Measurements from ENCODE around the gene SYAP1. TPM values are rescaled to one million over a fixed set of nuclear protein-coding genes. Genes with fewer than 3 reads are reported as not detected.
A peak's percentile ranks its signal among the peaks of the same experiment; 100 is the strongest.
"Not testable (repeated sequence)": the region's sequence is repeated elsewhere in the genome, so short reads cannot be mapped to it uniquely, and the experiment has no call there.

The SYAP1 gene
- total and polyA plus RNA-seq, 4 experiments from 2014 or later: 13.9 to 15.4 (median 14.5) TPM

- H3K4me1 Mint-ChIP-seq: peaks cover 15 to 68% (median 45%) of the 10 kb centered on the region in 4 donors
- H3K4me3 Mint-ChIP-seq: peak overlapping the region in 5 of 8 donors; percentile 2 to 47 (median 30)
- intact Hi-C loops (cut with micrococcal nuclease): no loop called here
- ChIA-PET CTCF (ENCODE audit: partially characterized antibody) (no interaction called here), POLR2A (ENCODE audit: partially characterized antibody) (no interaction called here)
- H3K9me3 Mint-ChIP-seq: peaks cover 0 to 5% (median 0%) of the 10 kb centered on the region in 8 donors
- H3K27ac ChIP-seq (ENCODE audit: low read depth, low read length): no peak overlapping the region
- H3K36me3 Mint-ChIP-seq: peaks cover 13 to 14% of the 10 kb centered on the region in 2 donors
- no peaks in the 10 kb centered on the region for H3K27me3 Mint-ChIP-seq
- no peaks in the 10 kb centered on the region for H3K27me3 ChIP-seq (ENCODE audit: insufficient read depth, low read length)
- H3K27ac Mint-ChIP-seq: peak overlapping the region in 5 of 7 donors; percentile 43 to 71 (median 67)
- H3K4me3 ChIP-seq (ENCODE audit: low read length in 2 of 2): no peak overlapping the region
- H3K4me1 ChIP-seq (ENCODE audit: insufficient read depth, low read length): peaks cover 8% of the 10 kb centered on the region
- no peaks in the 10 kb centered on the region for H3K9me3 ChIP-seq (ENCODE audit: control insufficient read depth in 1 of 2, low read length in 2 of 2)
- H3K36me3 ChIP-seq (ENCODE audit: insufficient read depth, low read length): no peaks in the 10 kb centered on the region
- no peak for DNase-seq
Measured at GRCh38 chrX:16722481-16722880, 3.1 kb downstream of the SYAP1 start.

GRCh38 chrX:16725072-16725471 lies 5.7 kb downstream of the SYAP1 start:
- intact Hi-C loops (cut with micrococcal nuclease): no loop called here
- peaks cover 8% of the 10 kb centered on the region for H3K4me1 ChIP-seq (ENCODE audit: insufficient read depth, low read length)
- Mint-ChIP-seq H3K4me1 (peaks cover 16 to 48% (median 35%) of the 10 kb centered on the region in 4 donors), H3K9me3 (no peaks in the 10 kb centered on the region), H3K27me3 (no peaks in the 10 kb centered on the region), H3K27ac (peak overlapping the region in 2 of 7 donors; percentile 12 to 47), H3K36me3 (peaks cover 4 to 17% of the 10 kb centered on the region in 2 donors), H3K4me3 (no peak overlapping the region)
- no peaks in the 10 kb centered on the region for H3K27me3 ChIP-seq (ENCODE audit: insufficient read depth, low read length)
- no peak overlapping the region for H3K4me3 ChIP-seq (ENCODE audit: low read length in 2 of 2)
- no peak overlapping the region for H3K27ac ChIP-seq (ENCODE audit: low read depth, low read length)
- no peaks in the 10 kb centered on the region for H3K36me3 ChIP-seq (ENCODE audit: insufficient read depth, low read length)
- H3K9me3 ChIP-seq (ENCODE audit: control insufficient read depth in 1 of 2, low read length in 2 of 2): no peaks in the 10 kb centered on the region
- no peak for DNase-seq
- ChIA-PET POLR2A (ENCODE audit: partially characterized antibody) (no interaction called here), CTCF (ENCODE audit: partially characterized antibody) (interaction anchor here (0.9 kb wide), 1 partner anchor 21 kb away, joined by 3 read pairs; no protein-coding TSS in a partner anchor)

DNA sequence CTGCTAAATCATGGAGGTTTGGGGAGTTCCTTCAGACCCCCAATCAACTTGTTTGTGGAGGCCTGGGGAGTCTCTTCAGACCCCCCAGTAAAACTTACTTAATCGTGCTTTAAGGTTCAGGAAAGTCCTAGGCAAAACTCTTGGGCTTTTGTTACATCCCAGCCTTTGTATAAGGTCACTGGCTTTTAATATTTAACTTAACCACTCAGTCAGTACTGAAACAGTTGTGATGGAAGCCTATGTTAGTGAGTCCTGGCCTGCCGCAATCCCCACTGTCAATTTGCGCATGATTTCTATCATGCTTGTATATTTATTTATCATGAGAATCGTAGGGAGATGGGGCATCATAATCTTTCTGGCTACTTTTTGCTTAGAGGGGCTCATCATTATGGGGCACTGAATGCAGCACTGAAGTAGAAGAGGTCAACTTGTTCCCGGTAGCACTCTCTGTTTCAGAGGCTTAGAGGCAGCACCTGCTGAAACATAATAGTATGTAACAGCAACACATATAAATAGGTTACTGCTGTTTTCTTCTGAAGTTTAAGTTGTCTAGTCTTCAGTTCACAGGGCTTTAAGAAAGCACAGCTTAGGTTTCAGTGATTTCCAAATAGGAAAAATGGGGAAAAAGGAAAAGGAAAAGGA lies 7.1 kb downstream of the SYAP1 start:
- DNase-seq; H3K9me3 ChIP-seq (ENCODE audit: control insufficient read depth in 1 of 2, low read length in 2 of 2); intact Hi-C loops (cut with micrococcal nuclease); H3K4me3 Mint-ChIP-seq; H3K27me3 ChIP-seq (ENCODE audit: insufficient read depth, low read length); H3K36me3 ChIP-seq (ENCODE audit: insufficient read depth, low read length); H3K27me3 Mint-ChIP-seq; H3K9me3 Mint-ChIP-seq; H3K27ac ChIP-seq (ENCODE audit: low read depth, low read length); H3K4me1 ChIP-seq (ENCODE audit: insufficient read depth, low read length); CTCF ChIA-PET (ENCODE audit: partially characterized antibody); H3K4me3 ChIP-seq (ENCODE audit: low read length in 2 of 2); POLR2A ChIA-PET (ENCODE audit: partially characterized antibody): not testable (repeated sequence)
- H3K4me1 Mint-ChIP-seq: peaks cover 12 to 34% (median 23%) of the 10 kb centered on the region in 4 donors
- H3K27ac Mint-ChIP-seq: peak overlapping the region in 1 of 7 donors; percentile 4
- peaks cover 4 to 17% of the 10 kb centered on the region in 2 donors for H3K36me3 Mint-ChIP-seq

DNA sequence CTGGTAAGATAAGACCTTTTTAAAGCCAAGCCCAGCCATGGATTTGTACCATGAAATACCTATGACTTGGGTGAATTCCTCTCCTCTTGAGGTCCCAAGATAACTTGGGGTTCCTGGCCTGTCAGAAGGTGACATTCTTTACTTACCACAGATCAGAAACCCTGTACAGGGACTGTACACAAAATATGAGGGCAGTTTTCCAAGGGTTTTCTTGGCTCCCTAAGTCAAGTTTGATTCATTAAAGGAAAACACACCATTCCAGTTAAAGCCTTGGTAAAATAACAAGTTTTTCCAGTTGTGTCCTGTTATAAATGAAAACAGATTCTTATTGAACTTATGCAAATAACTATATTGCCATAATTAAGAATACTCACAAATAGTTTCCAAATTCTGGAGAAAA lies 8.2 kb downstream of the SYAP1 start:
- Histone ChIP-seq H3K4me3 (ENCODE audit: low read length in 2 of 2) (no peak overlapping the region), H3K9me3 (ENCODE audit: control insufficient read depth in 1 of 2, low read length in 2 of 2) (no peaks in the 10 kb centered on the region), H3K27ac (ENCODE audit: low read depth, low read length) (no peak overlapping the region), H3K36me3 (ENCODE audit: insufficient read depth, low read length) (no peaks in the 10 kb centered on the region), H3K27me3 (ENCODE audit: insufficient read depth, low read length) (no peaks in the 10 kb centered on the region), H3K4me1 (ENCODE audit: insufficient read depth, low read length) (no peaks in the 10 kb centered on the region)
- ChIA-PET CTCF (ENCODE audit: partially characterized antibody) (no interaction called here), POLR2A (ENCODE audit: partially characterized antibody) (no interaction called here)
- intact Hi-C loops (cut with micrococcal nuclease): no loop called here
- peaks cover 4 to 18% of the 10 kb centered on the region in 2 donors for H3K36me3 Mint-ChIP-seq
- no peak overlapping the region for H3K4me3 Mint-ChIP-seq
- no peaks in the 10 kb centered on the region for H3K9me3 Mint-ChIP-seq
- no peaks in the 10 kb centered on the region for H3K27me3 Mint-ChIP-seq
- H3K4me1 Mint-ChIP-seq: peaks cover 10 to 25% (median 21%) of the 10 kb centered on the region in 4 donors
- H3K27ac Mint-ChIP-seq: no peak overlapping the region
- no peak for DNase-seq

GRCh38 chrX:16730450-16730849 lies 11.0 kb downstream of the SYAP1 start:
- ChIA-PET POLR2A (ENCODE audit: partially characterized antibody) (no interaction called here), CTCF (ENCODE audit: partially characterized antibody) (no interaction called here)
- Histone ChIP-seq H3K4me1 (ENCODE audit: insufficient read depth, low read length) (no peaks in the 10 kb centered on the region), H3K36me3 (ENCODE audit: insufficient read depth, low read length) (no peaks in the 10 kb centered on the region), H3K4me3 (ENCODE audit: low read length in 2 of 2) (no peak overlapping the region), H3K9me3 (ENCODE audit: control insufficient read depth in 1 of 2, low read length in 2 of 2) (no peaks in the 10 kb centered on the region), H3K27ac (ENCODE audit: low read depth, low read length) (no peak overlapping the region), H3K27me3 (ENCODE audit: insufficient read depth, low read length) (no peaks in the 10 kb centered on the region)
- H3K36me3 Mint-ChIP-seq: peaks cover 11 to 23% of the 10 kb centered on the region in 2 donors
- H3K27me3 Mint-ChIP-seq: no peaks in the 10 kb centered on the region
- no peak for DNase-seq
- no peak overlapping the region for H3K4me3 Mint-ChIP-seq
- intact Hi-C loops (cut with micrococcal nuclease): no loop called here
- H3K9me3 Mint-ChIP-seq: no peaks in the 10 kb centered on the region
- peak overlapping the region in 1 of 7 donors; percentile 6 for H3K27ac Mint-ChIP-seq
- H3K4me1 Mint-ChIP-seq: peaks cover 3 to 8% (median 5%) of the 10 kb centered on the region in 4 donors

DNA sequence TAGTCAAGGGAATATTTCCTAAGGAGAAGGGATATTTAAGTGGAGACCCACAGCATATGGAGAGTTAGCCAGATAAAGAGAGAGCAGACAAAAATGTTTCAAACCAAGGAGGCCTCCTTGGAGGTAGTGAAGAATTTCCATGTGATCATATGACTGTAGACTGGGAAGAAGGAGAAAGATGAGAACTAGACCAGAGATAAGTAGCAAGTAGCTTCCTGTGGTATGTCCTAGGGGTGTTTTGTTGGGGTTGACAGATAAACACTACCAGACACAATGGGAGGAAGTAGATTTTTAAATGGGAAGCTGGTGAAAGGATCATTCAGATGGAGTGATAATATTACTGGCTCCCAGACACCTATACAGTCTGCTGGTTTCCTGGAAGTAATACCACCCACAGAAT lies 13.6 kb downstream of the SYAP1 start:
- H3K27ac ChIP-seq (ENCODE audit: low read depth, low read length): no peak overlapping the region

GRCh38 chrX:16737024-16737423 lies 17.6 kb downstream of the SYAP1 start:
- intact Hi-C loops (cut with micrococcal nuclease): no loop called here
- Histone ChIP-seq H3K36me3 (ENCODE audit: insufficient read depth, low read length) (peaks cover 8% of the 10 kb centered on the region), H3K27ac (ENCODE audit: low read depth, low read length) (no peak overlapping the region), H3K4me3 (ENCODE audit: low read length in 2 of 2) (no peak overlapping the region), H3K9me3 (ENCODE audit: control insufficient read depth in 1 of 2, low read length in 2 of 2) (no peaks in the 10 kb centered on the region), H3K27me3 (ENCODE audit: insufficient read depth, low read length) (no peaks in the 10 kb centered on the region), H3K4me1 (ENCODE audit: insufficient read depth, low read length) (no peaks in the 10 kb centered on the region)
- H3K4me3 Mint-ChIP-seq: no peak overlapping the region
- ChIA-PET POLR2A (ENCODE audit: partially characterized antibody) (no interaction called here), CTCF (ENCODE audit: partially characterized antibody) (no interaction called here)
- DNase-seq: no peak
- H3K27me3 Mint-ChIP-seq: no peaks in the 10 kb centered on the region
- H3K4me1 Mint-ChIP-seq: peaks cover 0 to 3% (median 0%) of the 10 kb centered on the region in 4 donors
- no peaks in the 10 kb centered on the region for H3K9me3 Mint-ChIP-seq
- peaks cover 43 to 58% of the 10 kb centered on the region in 2 donors for H3K36me3 Mint-ChIP-seq
- H3K27ac Mint-ChIP-seq: no peak overlapping the region

More for the DNA sequence above, 13.6 kb downstream of the SYAP1 start:
- Mint-ChIP-seq H3K9me3 (no peaks in the 10 kb centered on the region), H3K4me1 (peaks cover 0 to 3% (median under 1%) of the 10 kb centered on the region in 4 donors), H3K4me3 (no peak overlapping the region), H3K36me3 (peaks cover 26 to 32% of the 10 kb centered on the region in 2 donors), H3K27ac (peak overlapping the region in 2 of 7 donors; percentile 5 to 14), H3K27me3 (no peaks in the 10 kb centered on the region)
- Histone ChIP-seq H3K9me3 (ENCODE audit: control insufficient read depth in 1 of 2, low read length in 2 of 2) (no peaks in the 10 kb centered on the region), H3K4me3 (ENCODE audit: low read length in 2 of 2) (no peak overlapping the region), H3K4me1 (ENCODE audit: insufficient read depth, low read length) (no peaks in the 10 kb centered on the region), H3K27me3 (ENCODE audit: insufficient read depth, low read length) (no peaks in the 10 kb centered on the region), H3K36me3 (ENCODE audit: insufficient read depth, low read length) (peaks cover 8% of the 10 kb centered on the region)
- ChIA-PET POLR2A (ENCODE audit: partially characterized antibody) (no interaction called here), CTCF (ENCODE audit: partially characterized antibody) (no interaction called here)
- DNase-seq: no peak
- intact Hi-C loops (cut with micrococcal nuclease): no loop called here
